Heart left ventricle (tissue), 16 donors: Measurements from ENCODE around the gene LETM1. TPM values are rescaled to one million over a fixed set of nuclear protein-coding genes. Genes with fewer than 3 reads are reported as not detected.

ENCODE experiments used
- ATAC-seq, 4 donors: fragments of 200-7000 bp; cut with Tn5 transposase; one replicate each; pipeline ENCODE4 v1.9.1; 2020 to 2022; ENCODE audit warnings: moderate library complexity in 4 of 4, mild to moderate bottlenecking in 3 of 4, moderate number of reproducible peaks in 1 of 4
- DNase-seq, 5 donors: peaks; one replicate each; pipeline ENCODE4 v3.0.0-alpha.2; 2020
- H3K27ac ChIP-seq, 12 donors: fragments of 200-600 bp; sonication (generic) in 4 of 12; one replicate each; pipeline versions ENCODE4 v1.5.0 to v1.8.0; 2016 to 2022; ENCODE audit warnings: mild to moderate bottlenecking in 2 of 12
- H3K27me3 ChIP-seq, 9 donors: fragments of 200-600 bp; sonication (generic) in 2 of 9; one replicate each; pipeline versions ENCODE4 v1.5.1 to v1.8.0; 2016 to 2022; ENCODE audit warnings: mild to moderate bottlenecking in 3 of 9
- H3K36me3 ChIP-seq, 9 donors: fragments of 200-600 bp; sonication (generic) in 2 of 9; one replicate each; pipeline versions ENCODE4 v1.5.0 to v1.8.0; 2018 to 2022; ENCODE audit warnings: mild to moderate bottlenecking in 2 of 9
- H3K4me1 ChIP-seq, 12 donors: fragments of 200-600 bp; sonication (generic) in 4 of 12; one replicate each; pipeline versions ENCODE4 v1.5.0 to v1.8.0; 2016 to 2022; ENCODE audit warnings: mild to moderate bottlenecking in 3 of 12
- H3K4me3 ChIP-seq, 12 donors: fragments of 200-600 bp; sonication (generic) in 4 of 12; one replicate each; pipeline versions ENCODE4 v1.5.0 to v1.8.0; 2017 to 2022; ENCODE audit warnings: mild to moderate bottlenecking in 9 of 12, moderate library complexity in 4 of 12
- H3K9me3 ChIP-seq, 12 donors: fragments of 200-600 bp; sonication (generic) in 4 of 12; one replicate each; pipeline versions ENCODE4 v1.5.0 to v1.8.0; 2016 to 2022; ENCODE audit warnings: mild to moderate bottlenecking in 1 of 12
- CTCF ChIP-seq, 12 donors: fragments of 200-600 bp; sonication (generic) in 4 of 12; IDR thresholded peaks; one replicate each; pipeline versions ENCODE4 v1.5.0 to v1.8.0; 2018 to 2022; ENCODE audit warnings: antibody characterized with exemption in 12 of 12, mild to moderate bottlenecking in 5 of 12
- POLR2A ChIP-seq, 2 donors: fragments of 450-650 bp; IDR thresholded peaks; one replicate each; pipeline ENCODE4 v1.6.1; 2017; ENCODE audit warnings: antibody characterized with exemption in 2 of 2, mild to moderate bottlenecking in 2 of 2, moderate library complexity in 2 of 2
- WGBS, 4 donors: extraction: QIAGEN DNeasy Blood & Tissue Kit in 2 of 4; methylation state at CpG; one replicate each; pipeline versions ENCODE4 v1.1.5 to v1.1.7; 2013 to 2018; 5-methylcytosine and 5-hydroxymethylcytosine counted together
- intact Hi-C, 10 donors: fragments of 100-400 bp; cut with DNase I; formaldehyde crosslinking; loops; one replicate each; pipeline versions ENCODE4 v1.11.1 to v1.14.2; 2022
- polyA plus RNA-seq, 2 donors: library from polyadenylated mRNA; stranded (reverse); fragments of 200-250 nt; gene quantifications; one replicate each; pipeline ENCODE4 v1.2.3, GENCODE V29; 2013
- total RNA-seq, 9 donors: library from RNA; depleted of rRNA in 2 of 9; stranded (reverse); fragments of >200 nt in 2 of 9; fragmentation: NEBNext Ultra II Directional in 3 of 9; extraction: Animal tissue kit (Norgen Biotek cat#: 25700) in 3 of 9; gene quantifications; one replicate each; pipeline versions ENCODE4 v1.1.0 to v1.2.4, GENCODE V29; 2016 to 2023
- donor health status: ischemic (EF 13 %, LVEDD 7.1; RV severe dilation, severe dysfunction).
- donor health status: healthy with polysubstance abuse.
- donor health status: DM: no; HTN: yes; CAD: no.
- donor health status: DM: no; HTN: no; CAD: no.
- donor health status: ischemic (EF 25% LVEDD 6.9; RV normal size, moderate dysfunction).
- donor health status: ischemic (EF 25% LVEDD 5.7; RV mildly dilated, moderate dysfunction).
- donor health status: healthy.
- donor health status: DM: yes; HTN: yes; CAD: no.
- donor health status: ischemic (EF 35%, LVEDD 5.7; RV mildly dilated, moderate dysfunction).
- donor health status: nonischemic (EF 11% LVEDD 7.7; RV severe dilation, severe dysfunction).
- donor health status: DM: yes; HTN: yes; CAD: no.
- donor health status: PGD.
- donor health status: ischemic (EF 29% LVEDD 5.4; RV normal size, mild dysfunction).
- donor health status: nonischemic (EF 23%, LVEDD 6.1; RV moderate dilation, normal function).

The LETM1 gene
- total and polyA plus RNA-seq, 11 donors: 22.1 to 54.7 (median 43.4) TPM

- Histone ChIP-seq H3K4me1 (peaks cover 0 to 36% (median 14%) of the 10 kb centered on the region in 12 donors), H3K27ac (peak within 1 kb of the TSS in 2 of 12 donors; percentile 43 to 45), H3K36me3 (no peaks in the 10 kb centered on the region), H3K9me3 (no peaks in the 10 kb centered on the region), H3K4me3 (peak within 1 kb of the TSS; percentile 25 to 65 (median 54)), H3K27me3 (peaks cover 19 to 44% (median 31%) of the 10 kb centered on the region in 9 donors)
- intact Hi-C loops: loop anchor here in 2 of 10 donors (5.0 to 10.0 kb wide), 2 partner anchors 36 to 62 kb away; partner anchors contain the start of gene LETM1 (in 1 of the 2)
- DNase-seq (peak in 2 of 5 donors; percentile 54 to 58), ATAC-seq (peak in 3 of 4 donors; percentile 77 to 88 (median 77))
- WGBS, 4 donors: 1 to 4% (median 2%) methylated on average over 5 to 95 of the region's 95 CpGs
- TF ChIP-seq CTCF (IDR thresholded peaks at IDR 0.05) (no peak), POLR2A (IDR thresholded peaks at IDR 0.05) (no peak)
Measured at GRCh38 chr4:1792832-1793495, 63.0 kb downstream of the LETM1 start, which contains the start of gene FGFR3. FGFR3 (plus strand) TSS chr4:1793293; CDS start chr4:1793935, 642 bp downstream.

- no peak for TF ChIP-seq CTCF (IDR thresholded peaks at IDR 0.05)
- TF ChIP-seq POLR2A (IDR thresholded peaks at IDR 0.05): no peak
- intact Hi-C loops: loop anchor here in 2 of 10 donors (5.0 to 10.0 kb wide), 2 partner anchors 35 to 63 kb away; partner anchors contain the start of gene LETM1 (in 1 of the 2)
- Histone ChIP-seq H3K9me3 (no peaks in the 10 kb centered on the region), H3K27ac (peak overlapping the region in 1 of 12 donors; percentile 34), H3K4me1 (peaks cover 0 to 36% (median 16%) of the 10 kb centered on the region in 12 donors), H3K4me3 (peak overlapping the region in 5 of 12 donors; percentile 22 to 65 (median 38)), H3K27me3 (peaks cover 19 to 43% (median 30%) of the 10 kb centered on the region in 9 donors), H3K36me3 (no peaks in the 10 kb centered on the region)
- ATAC-seq: no peak
- no peak for DNase-seq
- 42 to 53% (median 49%) methylated on average over 21 to 29 of the region's 29 CpGs; no CpG with 5 or more reads in 1 of the 4 donors for WGBS, 4 donors
Measured at GRCh38 chr4:1792158-1792831, 63.7 kb downstream of the LETM1 start.

GRCh38 chr4:1790005-1790404, 66.0 kb downstream of the LETM1 start:
- WGBS, 4 donors: 89 to 100% (median 91%) methylated on average over 3 to 10 of the region's 10 CpGs
- no peaks in the 10 kb centered on the region for H3K36me3 ChIP-seq
- TF ChIP-seq CTCF (IDR thresholded peaks at IDR 0.05): no peak
- TF ChIP-seq POLR2A (IDR thresholded peaks at IDR 0.05): no peak
- H3K27ac ChIP-seq: no peak overlapping the region
- no peak overlapping the region for H3K4me3 ChIP-seq
- intact Hi-C loops: loop anchor here in 2 of 10 donors (5.0 to 10.0 kb wide), 2 partner anchors 33 to 65 kb away; partner anchors contain the start of gene LETM1 (in 1 of the 2)
- H3K9me3 ChIP-seq: no peaks in the 10 kb centered on the region
- peaks cover 0 to 32% (median 13%) of the 10 kb centered on the region in 12 donors for H3K4me1 ChIP-seq
- peaks cover 2 to 21% (median 12%) of the 10 kb centered on the region in 9 donors for H3K27me3 ChIP-seq
- DNase-seq (no peak), ATAC-seq (no peak)

- H3K36me3 ChIP-seq: no peaks in the 10 kb centered on the region
- no peak for TF ChIP-seq CTCF (IDR thresholded peaks at IDR 0.05)
- no peak for TF ChIP-seq POLR2A (IDR thresholded peaks at IDR 0.05)
- H3K27me3 ChIP-seq: peaks cover 0 to 16% (median 8%) of the 10 kb centered on the region in 9 donors
- no peak for DNase-seq
- no peak for ATAC-seq
- intact Hi-C loops: no loop called here
- H3K4me3 ChIP-seq: no peak overlapping the region
- no peaks in the 10 kb centered on the region for H3K9me3 ChIP-seq
- peaks cover 0 to 32% (median 16%) of the 10 kb centered on the region in 12 donors for H3K4me1 ChIP-seq
- WGBS, 4 donors: 91 to 95% (median 92%) methylated on average over 16 to 21 of the region's 21 CpGs; no CpG with 5 or more reads in 1 of the 4 donors
- no peak overlapping the region for H3K27ac ChIP-seq
Measured at GRCh38 chr4:1789552-1789951, 66.4 kb downstream of the LETM1 start.
